GM18909 (cell line): ENCODE measurements around the gene CRYL1.

Experiments used
- ATAC-seq: cut with Tn5 transposase; IDR thresholded peaks from one replicate; pipeline ENCODE4 v1.9.1; 2021; ENCODE audit warnings: mild to moderate bottlenecking; ENCODE audit not compliant: unreplicated experiment, poor library complexity

Gene CRYL1

DNA sequence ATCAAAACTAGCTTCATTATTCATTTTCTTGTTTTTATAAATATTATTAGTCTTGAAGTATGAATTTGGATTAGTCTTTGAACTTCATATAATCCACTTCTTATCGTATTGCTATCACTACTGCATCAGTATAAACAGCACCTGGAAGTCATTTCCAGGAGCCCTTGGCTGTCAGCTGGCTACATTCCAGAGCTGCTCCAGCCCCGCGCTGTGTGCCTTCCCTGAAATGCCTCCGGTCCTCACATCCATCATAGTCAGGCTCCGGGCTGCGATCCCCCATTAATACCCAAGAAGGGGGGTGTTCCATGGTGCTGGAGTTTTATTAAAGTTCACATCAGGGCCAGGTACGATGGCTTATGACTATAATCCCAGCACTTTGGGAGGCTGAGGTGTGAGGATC, 169.2 kb downstream of the CRYL1 start:
- ATAC-seq: no peak

GRCh38 chr13:20354722-20355121, 170.9 kb downstream of the CRYL1 start:
- no peak for ATAC-seq

- ATAC-seq: no peak
These were observed 171.7 kb downstream of the CRYL1 start for GRCh38 chr13:20353973-20354372.
